NCI-H1417 treated with DMSO at 0.1 percent for 48 hours (cell line): ENCODE measurements around the gene POFUT1.
"Not testable (repeated sequence)": the region's sequence is repeated elsewhere in the genome, so short reads cannot be mapped to it uniquely, and the experiment has no call there.

Source experiments
- DNase-seq: peaks from one replicate; lab custom pipeline; 2025; lab: John Stamatoyannopoulos, UW

POFUT1 gene

GRCh38 chr20:32189691-32190615 lies 17.7 kb upstream of the POFUT1 start:
- DNase-seq = no peak

GRCh38 chr20:32190616-32191415 lies 16.9 kb upstream of the POFUT1 start:
- DNase-seq = no peak

GRCh38 chr20:32191422-32191821 lies 16.3 kb upstream of the POFUT1 start:
- DNase-seq = no peak

- DNase-seq = no peak
Measured at GRCh38 chr20:32191873-32192272, 15.8 kb upstream of the POFUT1 start.

- no peak for DNase-seq
Measured at GRCh38 chr20:32192698-32193097, 15.0 kb upstream of the POFUT1 start.

- not testable (repeated sequence) for DNase-seq
Measured at GRCh38 chr20:32193336-32193735, 14.3 kb upstream of the POFUT1 start.

- no peak for DNase-seq
Measured at GRCh38 chr20:32193996-32194395, 13.7 kb upstream of the POFUT1 start.

GRCh38 chr20:32195581-32195980 lies 12.1 kb upstream of the POFUT1 start:
- no peak for DNase-seq

GRCh38 chr20:32196613-32197012 lies 11.1 kb upstream of the POFUT1 start:
- DNase-seq = not testable (repeated sequence)

GRCh38 chr20:32197136-32197535 lies 10.5 kb upstream of the POFUT1 start:
- not testable (repeated sequence) for DNase-seq

GRCh38 chr20:32199006-32199405 lies 8.7 kb upstream of the POFUT1 start:
- DNase-seq = no peak

- no peak for DNase-seq
Measured at GRCh38 chr20:32201296-32201976, 6.2 kb upstream of the POFUT1 start.

- no peak for DNase-seq
Measured at GRCh38 chr20:32201977-32202363, 5.7 kb upstream of the POFUT1 start.

- DNase-seq = no peak
Measured at GRCh38 chr20:32203356-32204204, 4.1 kb upstream of the POFUT1 start.

- no peak for DNase-seq
Measured at GRCh38 chr20:32204205-32205109, 3.2 kb upstream of the POFUT1 start.

GRCh38 chr20:32205110-32205842 lies 2.4 kb upstream of the POFUT1 start:
- DNase-seq = no peak

GRCh38 chr20:32205843-32206759 lies 1.6 kb upstream of the POFUT1 start:
- DNase-seq = no peak

GRCh38 chr20:32206760-32207625 lies 687 bp upstream of the POFUT1 start:
- DNase-seq = no peak
